ENCODE results near the gene KCNJ3. TPM values are rescaled to one million over a fixed set of nuclear protein-coding genes. Genes with fewer than 3 reads are reported as not detected.
"Not testable (repeated sequence)": the region's sequence is repeated elsewhere in the genome, so short reads cannot be mapped to it uniquely, and the experiment has no call there.

The KCNJ3 gene
- total RNA-seq, 1 experiment from 2014 or later, result not detected

DNA sequence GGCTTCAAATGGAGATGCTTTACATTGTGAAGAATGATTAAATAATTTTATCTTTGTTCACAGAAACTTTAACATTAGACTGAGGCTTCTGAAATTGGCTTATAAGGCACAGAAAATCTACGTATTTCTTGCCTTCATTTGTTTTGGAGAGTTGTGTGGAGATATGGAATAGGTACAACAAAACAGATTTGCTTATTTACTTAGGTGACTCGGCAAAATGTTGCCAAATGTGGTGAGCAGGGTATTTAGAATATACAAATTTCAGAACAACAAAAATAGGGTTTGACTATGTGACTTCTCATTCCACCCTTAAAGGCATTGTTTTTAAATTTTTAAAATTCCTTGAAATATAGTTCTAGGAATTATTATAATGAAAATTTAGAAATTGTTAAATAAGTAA, 134.2 kb downstream of the KCNJ3 start:
- no peaks in the 10 kb centered on the region for H3K4me1 ChIP-seq (ENCODE audit: low read length)
- no peaks in the 10 kb centered on the region for H3K9me2 ChIP-seq (replicated peaks; ENCODE audit: insufficient read depth, low read length)
- no peaks in the 10 kb centered on the region for H3K27me3 ChIP-seq (ENCODE audit: low read length)
- no peak for DNase-seq
- H3K36me3 ChIP-seq (ENCODE audit: insufficient read depth, low read length), result no peaks in the 10 kb centered on the region
- H3K9me3 ChIP-seq (ENCODE audit: low read length), result peaks cover 12% of the 10 kb centered on the region
- no peak overlapping the region for H3K9ac ChIP-seq (ENCODE audit: low read length)
- H2AFZ ChIP-seq (ENCODE audit: low read length), result no peak overlapping the region
- H3K4me3 ChIP-seq (ENCODE audit: low read length), result no peak overlapping the region
- no peaks in the 10 kb centered on the region for H4K20me1 ChIP-seq (ENCODE audit: insufficient read depth, low read depth, low read length)
- no peak overlapping the region for H3K4me2 ChIP-seq (ENCODE audit: low read depth, low read length, poor library complexity, severe bottlenecking)
- H3K79me2 ChIP-seq (ENCODE audit: low read length), result no peaks in the 10 kb centered on the region
- H3K27ac ChIP-seq (ENCODE audit: low read length), result no peak overlapping the region

DNA sequence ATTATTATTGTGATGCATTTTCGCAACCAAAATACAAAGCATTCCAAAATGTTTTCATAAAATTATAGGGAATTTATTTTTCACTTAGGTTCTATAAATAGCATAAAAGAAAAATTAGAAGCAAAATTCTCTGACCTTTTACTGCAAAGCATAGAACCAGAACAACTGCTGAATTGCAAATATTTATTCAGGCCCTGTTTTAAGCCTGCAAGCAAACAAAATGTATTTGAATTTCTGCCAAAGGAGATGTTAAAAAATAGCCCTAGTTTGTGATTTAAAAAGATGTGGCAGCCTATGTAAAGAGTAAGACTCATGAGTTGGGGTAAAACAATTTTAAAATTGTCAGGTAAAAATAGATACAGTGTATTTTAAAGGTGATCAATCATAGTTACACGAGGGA, 138.1 kb downstream of the KCNJ3 start:
- H3K4me3 ChIP-seq (ENCODE audit: low read length), result no peak overlapping the region
- no peaks in the 10 kb centered on the region for H3K27me3 ChIP-seq (ENCODE audit: low read length)
- no peak overlapping the region for H3K4me2 ChIP-seq (ENCODE audit: low read depth, low read length, poor library complexity, severe bottlenecking)
- no peaks in the 10 kb centered on the region for H3K9me2 ChIP-seq (replicated peaks; ENCODE audit: insufficient read depth, low read length)
- no peaks in the 10 kb centered on the region for H3K79me2 ChIP-seq (ENCODE audit: low read length)
- no peak overlapping the region for H2AFZ ChIP-seq (ENCODE audit: low read length)
- no peaks in the 10 kb centered on the region for H3K4me1 ChIP-seq (ENCODE audit: low read length)
- no peaks in the 10 kb centered on the region for H4K20me1 ChIP-seq (ENCODE audit: insufficient read depth, low read depth, low read length)
- H3K27ac ChIP-seq (ENCODE audit: low read length), result no peak overlapping the region
- no peak overlapping the region for H3K9ac ChIP-seq (ENCODE audit: low read length)
- DNase-seq, result no peak
- peaks cover 5% of the 10 kb centered on the region for H3K9me3 ChIP-seq (ENCODE audit: low read length)
- no peaks in the 10 kb centered on the region for H3K36me3 ChIP-seq (ENCODE audit: insufficient read depth, low read length)

DNA sequence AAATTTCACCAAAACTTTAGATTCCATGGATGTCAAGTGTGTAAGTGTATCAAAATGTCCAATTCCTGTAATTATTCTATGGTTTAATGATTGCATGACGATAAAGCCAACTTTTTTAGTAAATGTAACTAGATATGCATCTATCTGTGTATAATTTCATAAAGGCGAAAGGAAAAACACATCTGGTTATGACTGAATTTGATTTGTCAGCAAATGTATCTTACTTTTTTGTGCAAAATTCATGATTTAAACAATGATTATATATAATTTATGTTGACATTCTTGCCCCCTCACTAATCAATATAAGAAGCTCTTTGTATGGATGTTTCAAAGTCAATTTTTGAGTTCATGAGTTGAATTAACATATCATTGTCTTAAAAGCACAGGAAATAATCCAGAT, 138.5 kb downstream of the KCNJ3 start:
- DNase-seq, result no peak
- Histone ChIP-seq H3K27ac (ENCODE audit: low read length) (no peak overlapping the region), H3K9me2 (replicated peaks; ENCODE audit: insufficient read depth, low read length) (no peaks in the 10 kb centered on the region), H3K4me1 (ENCODE audit: low read length) (no peaks in the 10 kb centered on the region), H3K27me3 (ENCODE audit: low read length) (no peaks in the 10 kb centered on the region), H3K36me3 (ENCODE audit: insufficient read depth, low read length) (no peaks in the 10 kb centered on the region), H4K20me1 (ENCODE audit: insufficient read depth, low read depth, low read length) (no peaks in the 10 kb centered on the region), H2AFZ (ENCODE audit: low read length) (no peak overlapping the region), H3K9me3 (ENCODE audit: low read length) (peaks cover 4% of the 10 kb centered on the region; the same call in 1 of the 2 replicates), H3K9ac (ENCODE audit: low read length) (no peak overlapping the region), H3K4me3 (ENCODE audit: low read length) (no peak overlapping the region), H3K79me2 (ENCODE audit: low read length) (no peaks in the 10 kb centered on the region), H3K4me2 (ENCODE audit: low read depth, low read length, poor library complexity, severe bottlenecking) (no peak overlapping the region)

DNA sequence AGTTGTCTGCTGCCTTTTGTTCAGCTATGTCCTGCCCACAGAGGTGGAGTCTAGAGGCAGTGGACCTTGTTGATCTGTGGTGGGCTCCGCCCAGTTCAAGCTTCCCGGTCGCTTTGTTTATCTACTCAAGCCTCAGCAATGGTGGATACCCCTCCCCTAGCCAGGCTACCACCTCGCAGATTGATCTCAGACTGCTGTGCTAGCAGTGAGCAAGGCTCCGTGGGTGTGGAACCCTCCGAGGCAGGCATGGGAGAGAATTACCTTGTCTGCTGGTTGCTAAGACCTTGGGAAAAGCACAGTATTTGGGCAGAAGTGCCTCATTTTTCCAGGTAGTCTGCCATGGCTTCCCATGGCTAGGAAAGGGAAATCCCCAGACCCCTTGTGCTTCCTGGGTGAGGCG, 146.0 kb downstream of the KCNJ3 start:
- no peaks in the 10 kb centered on the region for H4K20me1 ChIP-seq (ENCODE audit: insufficient read depth, low read depth, low read length)
- peaks cover 12% of the 10 kb centered on the region for H3K9me3 ChIP-seq (ENCODE audit: low read length)
- H3K9ac ChIP-seq (ENCODE audit: low read length), result no peak overlapping the region
- no peak for DNase-seq
- H3K27me3 ChIP-seq (ENCODE audit: low read length), result no peaks in the 10 kb centered on the region
- H3K36me3 ChIP-seq (ENCODE audit: insufficient read depth, low read length), result no peaks in the 10 kb centered on the region
- H3K9me2 ChIP-seq (replicated peaks; ENCODE audit: insufficient read depth, low read length), result no peaks in the 10 kb centered on the region
- no peak overlapping the region for H3K27ac ChIP-seq (ENCODE audit: low read length)
- H3K4me1 ChIP-seq (ENCODE audit: low read length), result no peaks in the 10 kb centered on the region
- H3K4me2 ChIP-seq (ENCODE audit: low read depth, low read length, poor library complexity, severe bottlenecking), result no peak overlapping the region
- no peaks in the 10 kb centered on the region for H3K79me2 ChIP-seq (ENCODE audit: low read length)
- no peak overlapping the region for H2AFZ ChIP-seq (ENCODE audit: low read length)
- no peak overlapping the region for H3K4me3 ChIP-seq (ENCODE audit: low read length)

DNA sequence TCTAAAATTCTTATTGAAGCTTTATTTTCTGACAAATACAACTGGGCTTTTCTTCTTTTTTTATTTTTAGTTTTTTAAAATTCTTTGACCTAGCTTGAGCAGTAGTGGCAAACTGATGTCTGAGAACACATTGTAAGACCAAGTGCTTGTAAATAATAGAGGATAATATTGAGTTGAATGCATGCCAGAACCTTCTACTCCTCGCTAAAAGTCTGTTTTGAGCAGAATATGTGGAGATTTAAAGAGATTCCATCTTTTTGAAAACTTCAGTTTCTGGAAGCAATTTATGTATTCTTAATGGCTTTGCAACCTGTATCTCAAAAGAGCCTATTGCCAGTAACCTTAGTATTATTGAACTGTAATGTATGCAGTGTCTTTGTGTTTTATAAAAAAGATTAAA, 148.3 kb downstream of the KCNJ3 start:
- Histone ChIP-seq H3K79me2 (ENCODE audit: low read length) (no peaks in the 10 kb centered on the region), H3K4me3 (ENCODE audit: low read length) (no peak overlapping the region), H3K4me2 (ENCODE audit: low read depth, low read length, poor library complexity, severe bottlenecking) (no peak overlapping the region), H3K9me3 (ENCODE audit: low read length) (peaks cover 17% of the 10 kb centered on the region), H3K9me2 (replicated peaks; ENCODE audit: insufficient read depth, low read length) (no peaks in the 10 kb centered on the region), H3K27me3 (ENCODE audit: low read length) (no peaks in the 10 kb centered on the region), H4K20me1 (ENCODE audit: insufficient read depth, low read depth, low read length) (no peaks in the 10 kb centered on the region), H3K4me1 (ENCODE audit: low read length) (no peaks in the 10 kb centered on the region), H3K36me3 (ENCODE audit: insufficient read depth, low read length) (no peaks in the 10 kb centered on the region), H3K9ac (ENCODE audit: low read length) (no peak overlapping the region), H2AFZ (ENCODE audit: low read length) (no peak overlapping the region), H3K27ac (ENCODE audit: low read length) (no peak overlapping the region)
- DNase-seq, result no peak

DNA sequence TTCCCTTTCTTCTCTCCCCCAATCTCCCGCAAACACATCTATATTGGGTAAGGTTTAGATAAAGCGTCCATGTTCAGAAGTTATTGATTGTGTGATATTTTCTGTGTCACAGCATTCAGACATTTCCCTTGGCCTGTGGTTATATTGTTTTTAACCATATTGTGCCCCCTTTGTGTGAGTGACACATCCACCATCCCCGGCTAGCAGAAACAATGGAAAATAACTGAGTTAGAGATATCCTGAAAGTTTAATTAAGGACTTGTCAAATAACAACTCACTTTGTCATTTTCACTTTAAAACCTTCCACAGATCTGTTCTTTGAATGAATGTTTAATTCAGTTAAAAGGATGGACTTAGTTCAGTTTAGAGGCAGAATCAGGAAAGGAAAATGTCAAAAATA, 151.0 kb downstream of the KCNJ3 start:
- Histone ChIP-seq H3K4me1 (ENCODE audit: low read length) (no peaks in the 10 kb centered on the region), H3K27me3 (ENCODE audit: low read length) (no peaks in the 10 kb centered on the region), H4K20me1 (ENCODE audit: insufficient read depth, low read depth, low read length) (no peaks in the 10 kb centered on the region), H3K9ac (ENCODE audit: low read length) (no peak overlapping the region), H3K79me2 (ENCODE audit: low read length) (no peaks in the 10 kb centered on the region), H3K4me3 (ENCODE audit: low read length) (no peak overlapping the region), H3K9me3 (ENCODE audit: low read length) (peaks cover 26% of the 10 kb centered on the region), H3K9me2 (replicated peaks; ENCODE audit: insufficient read depth, low read length) (no peaks in the 10 kb centered on the region), H3K36me3 (ENCODE audit: insufficient read depth, low read length) (no peaks in the 10 kb centered on the region), H3K27ac (ENCODE audit: low read length) (no peak overlapping the region), H3K4me2 (ENCODE audit: low read depth, low read length, poor library complexity, severe bottlenecking) (no peak overlapping the region), H2AFZ (ENCODE audit: low read length) (no peak overlapping the region)
- no peak for DNase-seq

DNA sequence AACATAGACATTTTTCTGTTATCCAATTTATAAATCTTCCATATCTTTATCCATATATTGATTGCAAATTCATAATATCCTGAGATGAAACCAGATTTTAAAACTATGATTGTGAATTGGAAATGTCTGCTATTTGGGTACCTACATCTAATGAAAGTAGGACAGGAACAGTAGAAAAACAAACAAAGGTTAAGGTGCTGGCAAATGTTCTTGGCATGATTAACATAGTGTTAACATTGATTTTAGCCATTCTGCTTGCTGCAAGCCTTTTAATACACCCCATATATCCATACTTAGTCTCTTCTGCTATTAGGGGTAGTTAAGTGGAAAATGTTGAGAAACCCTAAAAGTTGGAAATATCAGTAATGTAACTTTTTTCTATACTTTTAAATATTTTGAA, 152.0 kb downstream of the KCNJ3 start:
- Histone ChIP-seq H3K27ac (ENCODE audit: low read length) (no peak overlapping the region), H3K79me2 (ENCODE audit: low read length) (no peaks in the 10 kb centered on the region), H2AFZ (ENCODE audit: low read length) (no peak overlapping the region), H3K4me3 (ENCODE audit: low read length) (no peak overlapping the region), H3K4me2 (ENCODE audit: low read depth, low read length, poor library complexity, severe bottlenecking) (no peak overlapping the region), H3K9ac (ENCODE audit: low read length) (no peak overlapping the region), H3K4me1 (ENCODE audit: low read length) (no peaks in the 10 kb centered on the region), H3K27me3 (ENCODE audit: low read length) (no peaks in the 10 kb centered on the region), H3K36me3 (ENCODE audit: insufficient read depth, low read length) (no peaks in the 10 kb centered on the region), H4K20me1 (ENCODE audit: insufficient read depth, low read depth, low read length) (no peaks in the 10 kb centered on the region), H3K9me2 (replicated peaks; ENCODE audit: insufficient read depth, low read length) (no peaks in the 10 kb centered on the region), H3K9me3 (ENCODE audit: low read length) (peaks cover 29% of the 10 kb centered on the region)
- DNase-seq, result no peak

DNA sequence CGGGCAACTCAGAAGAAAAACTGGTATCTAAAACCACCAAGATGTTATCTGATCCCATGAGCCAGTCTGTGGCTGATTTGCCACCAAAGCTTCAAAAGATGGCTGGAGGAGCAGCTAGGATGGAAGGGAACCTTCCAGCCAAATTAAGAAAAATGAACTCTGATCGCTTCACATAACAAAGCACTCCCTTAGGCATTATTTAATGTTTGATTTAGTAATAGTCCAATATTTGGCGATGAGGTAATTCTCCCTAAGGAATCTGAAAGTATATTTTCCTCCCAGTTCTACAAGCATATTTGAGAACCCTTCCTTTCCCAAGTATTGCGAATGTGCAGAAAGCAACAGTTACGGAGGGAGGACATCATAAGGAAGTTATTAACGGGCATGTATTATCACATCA, 156.6 kb downstream of the KCNJ3 start:
- no peaks in the 10 kb centered on the region for H3K79me2 ChIP-seq (ENCODE audit: low read length)
- H4K20me1 ChIP-seq (ENCODE audit: insufficient read depth, low read depth, low read length), result no peaks in the 10 kb centered on the region
- no peak overlapping the region for H2AFZ ChIP-seq (ENCODE audit: low read length)
- no peaks in the 10 kb centered on the region for H3K4me1 ChIP-seq (ENCODE audit: low read length)
- H3K9ac ChIP-seq (ENCODE audit: low read length), result no peak overlapping the region
- H3K27me3 ChIP-seq (ENCODE audit: low read length), result no peaks in the 10 kb centered on the region
- peaks cover 31% of the 10 kb centered on the region for H3K9me3 ChIP-seq (ENCODE audit: low read length)
- no peak overlapping the region for H3K27ac ChIP-seq (ENCODE audit: low read length)
- H3K9me2 ChIP-seq (replicated peaks; ENCODE audit: insufficient read depth, low read length), result no peaks in the 10 kb centered on the region
- no peak overlapping the region for H3K4me3 ChIP-seq (ENCODE audit: low read length)
- no peak overlapping the region for H3K4me2 ChIP-seq (ENCODE audit: low read depth, low read length, poor library complexity, severe bottlenecking)
- no peaks in the 10 kb centered on the region for H3K36me3 ChIP-seq (ENCODE audit: insufficient read depth, low read length)
- DNase-seq, result no peak

DNA sequence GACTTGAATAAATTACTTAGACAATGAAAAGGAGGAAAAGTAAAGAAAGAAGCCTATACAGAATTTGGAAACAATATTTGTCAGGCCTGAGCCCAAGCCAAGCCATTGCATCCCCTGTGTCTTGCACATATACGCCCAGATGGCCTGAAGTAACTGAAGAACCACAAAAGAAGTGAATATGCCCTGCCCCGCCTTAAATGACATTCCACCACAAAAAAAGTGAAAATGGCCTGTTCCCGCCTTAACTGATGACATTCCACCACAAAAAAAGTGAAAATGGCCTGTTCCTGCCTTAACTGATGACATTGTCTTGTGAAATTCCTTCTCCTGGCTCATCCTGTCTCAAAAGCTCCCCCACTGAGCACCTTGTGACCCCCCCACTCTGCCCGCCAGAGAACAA, 168.7 kb downstream of the KCNJ3 start:
- H3K27me3 ChIP-seq (ENCODE audit: low read length); DNase-seq; H3K9ac ChIP-seq (ENCODE audit: low read length); H3K4me2 ChIP-seq (ENCODE audit: low read depth, low read length, poor library complexity, severe bottlenecking); H3K4me1 ChIP-seq (ENCODE audit: low read length); H3K9me3 ChIP-seq (ENCODE audit: low read length); H3K36me3 ChIP-seq (ENCODE audit: insufficient read depth, low read length); H3K4me3 ChIP-seq (ENCODE audit: low read length); H4K20me1 ChIP-seq (ENCODE audit: insufficient read depth, low read depth, low read length); H3K27ac ChIP-seq (ENCODE audit: low read length); H3K9me2 ChIP-seq (replicated peaks; ENCODE audit: insufficient read depth, low read length); H2AFZ ChIP-seq (ENCODE audit: low read length); H3K79me2 ChIP-seq (ENCODE audit: low read length): not testable (repeated sequence)
